Smooth muscle cell (in vitro differentiated cells): ENCODE data around the gene RFPL4AL1. TPM values are rescaled to one million over a fixed set of nuclear protein-coding genes. Genes with fewer than 3 reads are reported as not detected.

Source experiments
- DNase-seq: peaks from one replicate; lab custom pipeline; 2025; ENCODE audit not compliant: unreplicated experiment; lab: John Stamatoyannopoulos, UW
- H2AFZ ChIP-seq: fragments of 200-600 bp; sonication (generic); 2 replicates; pipeline ENCODE4 v1.6.0; 2016; ENCODE audit warnings: antibody characterized with exemption, low read depth, mild to moderate bottlenecking
- H3F3A ChIP-seq: fragments of 200-600 bp; sonication (generic); 2 replicates; pipeline ENCODE4 v1.6.0; 2017; ENCODE audit warnings: antibody characterized with exemption, low read depth
- H3K27ac ChIP-seq: fragments of 200-600 bp; sonication (generic); 2 replicates; pipeline ENCODE4 v1.5.1; 2016; ENCODE audit warnings: low read depth, mild to moderate bottlenecking
- H3K27me3 ChIP-seq: fragments of 200-600 bp; sonication (generic); 2 replicates; pipeline ENCODE4 v1.6.1; 2016; ENCODE audit warnings: low read depth, mild to moderate bottlenecking
- H3K36me3 ChIP-seq: fragments of 200-600 bp; sonication (generic); 2 replicates; pipeline ENCODE4 v1.5.1; 2016; ENCODE audit warnings: low read depth
- H3K4me1 ChIP-seq: fragments of 200-600 bp; sonication (generic); 2 replicates; pipeline ENCODE4 v1.5.1; 2016; ENCODE audit warnings: low read depth
- H3K4me2 ChIP-seq: fragments of 200-600 bp; sonication (generic); 2 replicates; pipeline ENCODE4 v1.6.0; 2016; ENCODE audit warnings: mild to moderate bottlenecking
- H3K4me3 ChIP-seq: fragments of 200-600 bp; sonication (generic); 2 replicates; pipeline ENCODE4 v1.5.1; 2016; ENCODE audit warnings: mild to moderate bottlenecking
- H3K79me2 ChIP-seq: fragments of 200-600 bp; sonication (generic); 2 replicates; pipeline ENCODE4 v1.6.0; 2016; ENCODE audit warnings: low read depth, mild to moderate bottlenecking
- H3K9ac ChIP-seq: fragments of 200-600 bp; sonication (generic); 2 replicates; pipeline ENCODE4 v1.6.0; 2016; ENCODE audit warnings: low read depth
- H3K9me3 ChIP-seq: fragments of 200-600 bp; sonication (generic); replicated peaks from 2 replicates; pipeline ENCODE4 v1.5.1; 2016; ENCODE audit warnings: low read depth
- H4K20me1 ChIP-seq: fragments of 200-600 bp; sonication (generic); 2 replicates; pipeline ENCODE4 v1.6.0; 2016; ENCODE audit warnings: low read depth
- WGBS: methylation state at CpG from one replicate; pipeline ENCODE4 v1.1.7; 2016; ENCODE audit warnings: low lambda C conversion rate; 5-methylcytosine and 5-hydroxymethylcytosine counted together
- polyA plus RNA-seq: library from polyadenylated mRNA; unstranded; fragments of >200 nt; fragmentation: Nextera tagmentation; extraction: Ambion mirVana; gene quantifications from 2 replicates; pipeline ENCODE4 v1.2.1, GENCODE V29; 2016
- total RNA-seq: library from RNA; depleted of rRNA; stranded (reverse); fragments of >200 nt; gene quantifications from 2 replicates; pipeline ENCODE4 v1.2.3, GENCODE V29; 2014
- TF ChIP-seq, protein P1 (sequence below): fragments of 200-600 bp; sonication (generic); IDR thresholded peaks from 2 replicates; pipeline ENCODE4 v1.5.1; 2017; ENCODE audit warnings: borderline replicate concordance, mild to moderate bottlenecking, antibody characterized with exemption; ENCODE audit not compliant: insufficient read depth, poor library complexity, severe bottlenecking

RFPL4AL1 gene
- total and polyA plus RNA-seq, 2 experiments from 2014 or later: not detected

- H3K9ac ChIP-seq: no peak overlapping the region
- no peaks in the 10 kb centered on the region for H3K4me1 ChIP-seq
- H3K27ac ChIP-seq: no peak overlapping the region
- H3F3A ChIP-seq: no peaks in the 10 kb centered on the region
- no peak for DNase-seq
- H2AFZ ChIP-seq: no peak overlapping the region
- H3K9me3 ChIP-seq: peaks cover 14% of the 10 kb centered on the region
- H3K4me2 ChIP-seq: no peak overlapping the region
- 68% methylated on average over 3 of the region's 3 CpGs for WGBS
- H4K20me1 ChIP-seq: no peaks in the 10 kb centered on the region
- TF ChIP-seq, protein P1, sequence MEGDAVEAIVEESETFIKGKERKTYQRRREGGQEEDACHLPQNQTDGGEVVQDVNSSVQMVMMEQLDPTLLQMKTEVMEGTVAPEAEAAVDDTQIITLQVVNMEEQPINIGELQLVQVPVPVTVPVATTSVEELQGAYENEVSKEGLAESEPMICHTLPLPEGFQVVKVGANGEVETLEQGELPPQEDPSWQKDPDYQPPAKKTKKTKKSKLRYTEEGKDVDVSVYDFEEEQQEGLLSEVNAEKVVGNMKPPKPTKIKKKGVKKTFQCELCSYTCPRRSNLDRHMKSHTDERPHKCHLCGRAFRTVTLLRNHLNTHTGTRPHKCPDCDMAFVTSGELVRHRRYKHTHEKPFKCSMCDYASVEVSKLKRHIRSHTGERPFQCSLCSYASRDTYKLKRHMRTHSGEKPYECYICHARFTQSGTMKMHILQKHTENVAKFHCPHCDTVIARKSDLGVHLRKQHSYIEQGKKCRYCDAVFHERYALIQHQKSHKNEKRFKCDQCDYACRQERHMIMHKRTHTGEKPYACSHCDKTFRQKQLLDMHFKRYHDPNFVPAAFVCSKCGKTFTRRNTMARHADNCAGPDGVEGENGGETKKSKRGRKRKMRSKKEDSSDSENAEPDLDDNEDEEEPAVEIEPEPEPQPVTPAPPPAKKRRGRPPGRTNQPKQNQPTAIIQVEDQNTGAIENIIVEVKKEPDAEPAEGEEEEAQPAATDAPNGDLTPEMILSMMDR: no peak
- no peaks in the 10 kb centered on the region for H3K36me3 ChIP-seq
- H3K27me3 ChIP-seq: no peaks in the 10 kb centered on the region
- H3K4me3 ChIP-seq: no peak overlapping the region
- H3K79me2 ChIP-seq: no peaks in the 10 kb centered on the region
Measured at GRCh38 chr19:55820037-55820436, 51.1 kb downstream of the RFPL4AL1 start.

Other genes starting within 250 kb of the RFPL4AL1 start
- gene SBK2, start 232.0 kb upstream of the RFPL4AL1 start, total RNA-seq: not detected in 2 replicates
- not detected in 2 replicates for gene SBK2, start 232.0 kb upstream of the RFPL4AL1 start, polyA plus RNA-seq
- not detected in 2 replicates for gene SBK3, start 223.6 kb upstream of the RFPL4AL1 start, total RNA-seq
- gene SBK3, start 223.6 kb upstream of the RFPL4AL1 start, polyA plus RNA-seq: 0.37 TPM in 1 of 2 replicates, not detected in the other
- gene ZNF579, start 188.3 kb upstream of the RFPL4AL1 start, total RNA-seq: 4.2 TPM in 2 replicates
- 15.1 and 15.8 TPM in 2 replicates for gene ZNF579, start 188.3 kb upstream of the RFPL4AL1 start, polyA plus RNA-seq
- gene FIZ1, start 169.6 kb upstream of the RFPL4AL1 start, total RNA-seq: 4.6 and 10.4 TPM in 2 replicates
- 16.8 and 17.7 TPM in 2 replicates for gene FIZ1, start 169.6 kb upstream of the RFPL4AL1 start, polyA plus RNA-seq
- gene ZNF524, start 168.8 kb upstream of the RFPL4AL1 start, total RNA-seq: 16.3 and 20.1 TPM in 2 replicates
- gene ZNF524, start 168.8 kb upstream of the RFPL4AL1 start, polyA plus RNA-seq: 13.3 and 19.4 TPM in 2 replicates
- 3.0 and 3.8 TPM in 2 replicates for gene ZNF865, start 163.5 kb upstream of the RFPL4AL1 start, total RNA-seq
- 1.2 and 2.0 TPM in 2 replicates for gene ZNF865, start 163.5 kb upstream of the RFPL4AL1 start, polyA plus RNA-seq
- gene ZNF784, start 144.6 kb upstream of the RFPL4AL1 start, total RNA-seq: 3.1 and 3.8 TPM in 2 replicates
- gene ZNF784, start 144.6 kb upstream of the RFPL4AL1 start, polyA plus RNA-seq: 7.2 and 7.3 TPM in 2 replicates
- gene ZNF580, start 128.1 kb upstream of the RFPL4AL1 start, total RNA-seq: 6.2 and 11.9 TPM in 2 replicates
- 68.8 and 76.8 TPM in 2 replicates for gene ZNF580, start 128.1 kb upstream of the RFPL4AL1 start, polyA plus RNA-seq
- gene ZNF581, start 125.5 kb upstream of the RFPL4AL1 start, total RNA-seq: 6.8 and 10.0 TPM in 2 replicates
- gene ZNF581, start 125.5 kb upstream of the RFPL4AL1 start, polyA plus RNA-seq: 21.4 and 22.0 TPM in 2 replicates
- gene CCDC106, start 120.9 kb upstream of the RFPL4AL1 start, total RNA-seq: 6.9 and 7.7 TPM in 2 replicates
- 18.3 and 24.8 TPM in 2 replicates for gene CCDC106, start 120.9 kb upstream of the RFPL4AL1 start, polyA plus RNA-seq
- gene U2AF2, start 114.1 kb upstream of the RFPL4AL1 start, total RNA-seq: 70.7 and 75.0 TPM in 2 replicates
- gene U2AF2, start 114.1 kb upstream of the RFPL4AL1 start, polyA plus RNA-seq: 8.4 and 14.4 TPM in 2 replicates
- 25.3 and 34.5 TPM in 2 replicates for gene EPN1, start 93.9 kb upstream of the RFPL4AL1 start, total RNA-seq
- 119 and 121 TPM in 2 replicates for gene EPN1, start 93.9 kb upstream of the RFPL4AL1 start, polyA plus RNA-seq
- not detected in 2 replicates for gene NLRP9, start 30.7 kb upstream of the RFPL4AL1 start, total RNA-seq
- gene NLRP9, start 30.7 kb upstream of the RFPL4AL1 start, polyA plus RNA-seq: 0.07 TPM in 1 of 2 replicates, not detected in the other
- not detected in 2 replicates for gene RFPL4A, start 10.0 kb upstream of the RFPL4AL1 start, total RNA-seq
- gene RFPL4A, start 10.0 kb upstream of the RFPL4AL1 start, polyA plus RNA-seq: not detected in 2 replicates
- gene NLRP11, start 62.9 kb downstream of the RFPL4AL1 start, total RNA-seq: not detected in 2 replicates
- not detected in 2 replicates for gene NLRP11, start 62.9 kb downstream of the RFPL4AL1 start, polyA plus RNA-seq
- not detected in 2 replicates for gene NLRP4, start 67.4 kb downstream of the RFPL4AL1 start, total RNA-seq
- not detected in 2 replicates for gene NLRP4, start 67.4 kb downstream of the RFPL4AL1 start, polyA plus RNA-seq
- gene NLRP13, start 163.2 kb downstream of the RFPL4AL1 start, total RNA-seq: not detected in 2 replicates
- gene NLRP13, start 163.2 kb downstream of the RFPL4AL1 start, polyA plus RNA-seq: not detected in 2 replicates
- gene NLRP8, start 178.7 kb downstream of the RFPL4AL1 start, total RNA-seq: not detected in 2 replicates
- gene NLRP8, start 178.7 kb downstream of the RFPL4AL1 start, polyA plus RNA-seq: not detected in 2 replicates
- not detected in 2 replicates for gene NLRP5, start 217.7 kb downstream of the RFPL4AL1 start, total RNA-seq
- gene NLRP5, start 217.7 kb downstream of the RFPL4AL1 start, polyA plus RNA-seq: not detected in 2 replicates